Activated T-cell treated with anti-CD3 and anti-CD28 coated beads for 48 hours (primary cell): ENCODE data around the gene NUDT3.
"Not testable (repeated sequence)": the region's sequence is repeated elsewhere in the genome, so short reads cannot be mapped to it uniquely, and the experiment has no call there.

Source experiments
- DNase-seq: peaks from one replicate; pipeline ENCODE4 v3.0.0-alpha.2; 2020; ENCODE audit warnings: low read depth

NUDT3 gene

GRCh38 chr6:34370361-34370760 is 22.1 kb downstream of the NUDT3 start:
- no peak for DNase-seq

- DNase-seq: no peak
Observed at GRCh38 chr6:34369385-34369784, 23.1 kb downstream of the NUDT3 start.

- DNase-seq: no peak
Observed at GRCh38 chr6:34366639-34366921, 25.9 kb downstream of the NUDT3 start.

GRCh38 chr6:34365781-34366638 is 26.5 kb downstream of the NUDT3 start:
- DNase-seq: not testable (repeated sequence)

GRCh38 chr6:34363681-34364075 is 28.8 kb downstream of the NUDT3 start:
- not testable (repeated sequence) for DNase-seq

GRCh38 chr6:34362909-34363680 is 29.4 kb downstream of the NUDT3 start:
- DNase-seq: no peak

GRCh38 chr6:34362176-34362575 is 30.3 kb downstream of the NUDT3 start:
- no peak for DNase-seq

- no peak for DNase-seq
Observed at GRCh38 chr6:34360556-34360955, 31.9 kb downstream of the NUDT3 start.

- DNase-seq: no peak
Observed at GRCh38 chr6:34359418-34360158, 32.9 kb downstream of the NUDT3 start.

- DNase-seq: no peak
Observed at GRCh38 chr6:34358389-34358905, 34.0 kb downstream of the NUDT3 start.

GRCh38 chr6:34357937-34358336 is 34.5 kb downstream of the NUDT3 start:
- DNase-seq: no peak

GRCh38 chr6:34355889-34356288 is 36.6 kb downstream of the NUDT3 start:
- no peak for DNase-seq

- DNase-seq: not testable (repeated sequence)
Observed at GRCh38 chr6:34354230-34354629, 38.2 kb downstream of the NUDT3 start.

GRCh38 chr6:34353530-34353929 is 38.9 kb downstream of the NUDT3 start:
- DNase-seq: not testable (repeated sequence)

- no peak for DNase-seq
Observed at GRCh38 chr6:34352305-34352937, 40.0 kb downstream of the NUDT3 start.

- no peak for DNase-seq
Observed at GRCh38 chr6:34350934-34351217, 41.6 kb downstream of the NUDT3 start.

GRCh38 chr6:34350137-34350933 is 42.1 kb downstream of the NUDT3 start:
- DNase-seq: no peak

- DNase-seq: no peak
Observed at GRCh38 chr6:34349211-34349610, 43.3 kb downstream of the NUDT3 start.

GRCh38 chr6:34347303-34347702 is 45.2 kb downstream of the NUDT3 start:
- no peak for DNase-seq

GRCh38 chr6:34346175-34347119 is 46.0 kb downstream of the NUDT3 start:
- DNase-seq: no peak
